H1 (cell line): ENCODE results near the gene ZBED4. TPM values are rescaled to one million over a fixed set of nuclear protein-coding genes. Genes with fewer than 3 reads are reported as not detected.

Source experiments
- EGR1 ChIP-seq: IDR thresholded peaks from 2 replicates; pipeline ENCODE4 v1.6.1; 2011; ENCODE audit warnings: low read depth, low read length, borderline replicate concordance
- HDAC2 ChIP-seq, 2 experiments: fragments of 300-600 bp in 1 of 2; sonication (generic) in 1 of 2; IDR thresholded peaks; 2 replicates each; pipeline ENCODE4 v1.6.1; 2011 to 2012; ENCODE audit warnings: low read depth in 2 of 2, low read length in 2 of 2, mild to moderate bottlenecking in 2 of 2, moderate library complexity in 2 of 2, borderline replicate concordance in 1 of 2, inconsistent platforms in 1 of 2
- RNF2 ChIP-seq: fragments of 200-900, 300-1000 bp; sonication (generic); IDR thresholded peaks from 2 replicates; pipeline ENCODE4 v1.7.1; 2016; ENCODE audit warnings: borderline replicate concordance, low read depth, mild to moderate bottlenecking, antibody characterized with exemption, low read length; ENCODE audit not compliant: poor library complexity, severe bottlenecking; ENCODE audit errors: missing control alignments
- polyA plus RNA-seq, 7 experiments: library from polyadenylated mRNA; depleted of rRNA in 3 of 7; stranded (reverse) in 5 of 7; unstranded in 2 of 7; fragments of >200 nt in 5 of 7; fragments of 200-250 nt in 2 of 7; gene quantifications; 1 replicate in 5 of 7; 2 replicates in 1 of 7; 4 replicates in 1 of 7; pipeline versions ENCODE4 v1.2.1 to v1.2.3, GENCODE V29; 2011 to 2013; ENCODE audit warnings: missing spikeins in 2 of 7, mixed read lengths in 2 of 7
- small RNA-seq: library from polyadenylated mRNA; stranded (forward); fragments of <200 nt; extraction: miRNeasy Mini kit (QIAGEN cat#:217004); gene quantifications from one replicate; pipeline ENCODE3, GENCODE V24; 2013; ENCODE audit not compliant: insufficient read depth
- total RNA-seq: library from RNA; stranded (reverse); fragmentation: NEBNext Ultra II Directional; extraction: Animal tissue kit (Norgen Biotek cat#: 25700); gene quantifications from 2 replicates; pipeline ENCODE4 v1.2.1, GENCODE V29; 2021
- TF ChIP-seq, protein P1 (sequence below): IDR thresholded peaks from 2 replicates; pipeline ENCODE4 v1.6.1; 2012; ENCODE audit warnings: low read length, inconsistent platforms

The ZBED4 gene
- total and polyA plus RNA-seq, 2 of the 8 experiments (the other 6 are each of a cell fraction or from before 2014, with no cell fraction given), result 11.0 to 28.3 TPM

DNA sequence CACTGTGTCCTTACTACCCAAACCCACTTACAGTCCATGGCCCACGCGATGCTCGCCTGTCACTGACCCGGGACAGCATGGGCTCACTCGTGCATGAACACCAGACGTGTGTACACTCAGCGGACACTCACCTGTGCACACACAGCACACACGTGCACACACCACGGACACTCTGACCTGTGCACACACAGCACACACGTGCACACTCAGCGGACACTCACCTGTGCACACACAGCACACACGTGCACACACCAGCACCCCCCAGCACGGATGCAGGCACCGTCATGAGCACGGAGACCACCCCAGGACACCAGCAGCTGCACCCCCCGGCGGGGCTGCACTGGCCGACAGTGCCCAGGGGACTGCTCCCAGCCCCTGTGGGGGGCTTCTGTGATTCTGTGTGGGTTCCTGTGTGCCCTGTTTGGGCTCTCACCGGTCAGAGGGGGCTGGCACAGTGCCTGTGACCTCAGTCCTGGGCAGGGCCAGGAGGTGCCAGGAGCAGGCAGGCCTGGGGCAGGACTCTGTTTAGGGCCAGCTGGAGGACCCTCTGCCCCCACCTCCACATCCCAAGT is 85.0 kb downstream of the ZBED4 start (continued):
- TF ChIP-seq, protein P1, sequence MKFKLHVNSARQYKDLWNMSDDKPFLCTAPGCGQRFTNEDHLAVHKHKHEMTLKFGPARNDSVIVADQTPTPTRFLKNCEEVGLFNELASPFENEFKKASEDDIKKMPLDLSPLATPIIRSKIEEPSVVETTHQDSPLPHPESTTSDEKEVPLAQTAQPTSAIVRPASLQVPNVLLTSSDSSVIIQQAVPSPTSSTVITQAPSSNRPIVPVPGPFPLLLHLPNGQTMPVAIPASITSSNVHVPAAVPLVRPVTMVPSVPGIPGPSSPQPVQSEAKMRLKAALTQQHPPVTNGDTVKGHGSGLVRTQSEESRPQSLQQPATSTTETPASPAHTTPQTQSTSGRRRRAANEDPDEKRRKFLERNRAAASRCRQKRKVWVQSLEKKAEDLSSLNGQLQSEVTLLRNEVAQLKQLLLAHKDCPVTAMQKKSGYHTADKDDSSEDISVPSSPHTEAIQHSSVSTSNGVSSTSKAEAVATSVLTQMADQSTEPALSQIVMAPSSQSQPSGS, result no peak
- TF ChIP-seq HDAC2 (IDR thresholded peaks at IDR 0.05; ENCODE audit: borderline replicate concordance in 1 of 2, low read depth in 2 of 2, low read length in 2 of 2) (no peak), EGR1 (no peak), RNF2 (no peak)

Small RNA genes lying within 50 kb of the gene (small RNA-seq; reads per million reads assigned to genes)
- gene AL117328.1, result not detected
- not detected for gene RF00017

Other genes starting within 250 kb of the ZBED4 start
- gene BRD1, start 26.0 kb upstream of the ZBED4 start, total RNA-seq, result 34.0 and 35.7 TPM in 2 replicates
- 6.8 and 11.4 TPM in 2 replicates for gene BRD1, start 26.0 kb upstream of the ZBED4 start, polyA plus RNA-seq (2011; rRNA removed)
- 22.5 and 25.0 TPM in 2 replicates for gene ALG12, start 64.6 kb downstream of the ZBED4 start, total RNA-seq
- 13.4 and 24.1 TPM in 2 replicates for gene ALG12, start 64.6 kb downstream of the ZBED4 start, polyA plus RNA-seq (2011; rRNA removed)
- 36.6 and 39.4 TPM in 2 replicates for gene CRELD2, start 64.8 kb downstream of the ZBED4 start, total RNA-seq
- gene CRELD2, start 64.8 kb downstream of the ZBED4 start, polyA plus RNA-seq (2011; rRNA removed), result 24.5 and 34.3 TPM in 2 replicates
- 30.0 and 31.2 TPM in 2 replicates for gene PIM3, start 106.9 kb downstream of the ZBED4 start, total RNA-seq
- 22.6 and 40.2 TPM in 2 replicates for gene PIM3, start 106.9 kb downstream of the ZBED4 start, polyA plus RNA-seq (2011; rRNA removed)
- 0.08 and 0.20 TPM in 2 replicates for gene IL17REL, start 158.9 kb downstream of the ZBED4 start, total RNA-seq
- 0.15 and 0.17 TPM in 2 replicates for gene IL17REL, start 158.9 kb downstream of the ZBED4 start, polyA plus RNA-seq (2011; rRNA removed)
- gene TTLL8, start 204.5 kb downstream of the ZBED4 start, total RNA-seq, result not detected in 2 replicates
- gene TTLL8, start 204.5 kb downstream of the ZBED4 start, polyA plus RNA-seq (2011; rRNA removed), result not detected in 2 replicates
- gene MLC1, start 231.6 kb downstream of the ZBED4 start, total RNA-seq, result not detected in 2 replicates
- 0.17 and 0.20 TPM in 2 replicates for gene MLC1, start 231.6 kb downstream of the ZBED4 start, polyA plus RNA-seq (2011; rRNA removed)
- not detected in 2 replicates for gene MOV10L1, start 236.2 kb downstream of the ZBED4 start, total RNA-seq
- gene MOV10L1, start 236.2 kb downstream of the ZBED4 start, polyA plus RNA-seq (2011; rRNA removed), result 0.13 and 0.32 TPM in 2 replicates